SU-DHL-6 (cell line): ENCODE results near the gene NEURL1B.

Experiments
- H2AFZ ChIP-seq: fragments of 200-600 bp; sonication (generic); 2 replicates; pipeline ENCODE4 v1.6.1; 2014; ENCODE audit warnings: low read depth, mild to moderate bottlenecking, moderate library complexity, mixed read lengths, antibody characterized with exemption, low read length; ENCODE audit not compliant: severe bottlenecking
- H3F3A ChIP-seq: fragments of 200-600 bp; shearing (Covaris generic); 2 replicates; pipeline ENCODE4 v1.6.0; 2016; ENCODE audit warnings: antibody characterized with exemption, mild to moderate bottlenecking; ENCODE audit not compliant: insufficient read depth
- H3K27ac ChIP-seq: fragments of 200-600 bp; sonication (generic); 2 replicates; pipeline ENCODE4 v1.5.1; 2016; ENCODE audit warnings: low read depth, mild to moderate bottlenecking, low read length, moderate library complexity, mixed read lengths
- H3K27me3 ChIP-seq: fragments of 200-600 bp; sonication (generic), shearing (Covaris generic); 2 replicates; pipeline ENCODE4 v1.6.0; 2014; ENCODE audit warnings: mild to moderate bottlenecking, low read length
- H3K36me3 ChIP-seq: fragments of 200-600 bp; sonication (generic); 2 replicates; pipeline ENCODE4 v1.6.1; 2014; ENCODE audit warnings: mild to moderate bottlenecking, low read length, mixed read lengths
- H3K4me2 ChIP-seq: fragments of 300-600, 200-600 bp; shearing (Covaris generic), sonication (generic); 2 replicates; pipeline ENCODE4 v1.6.0; 2014; ENCODE audit warnings: low read length, low read depth, mild to moderate bottlenecking; ENCODE audit not compliant: poor library complexity, severe bottlenecking
- H3K4me3 ChIP-seq: fragments of 200-600 bp; sonication (generic); 2 replicates; pipeline ENCODE4 v1.5.1; 2014; ENCODE audit warnings: antibody characterized with exemption, low read length, mild to moderate bottlenecking, mixed read lengths; ENCODE audit not compliant: insufficient read depth, poor library complexity, severe bottlenecking
- H3K79me2 ChIP-seq: fragments of 200-600 bp; sonication (generic); 2 replicates; pipeline ENCODE4 v1.6.1; 2014; ENCODE audit warnings: mild to moderate bottlenecking, low read length, moderate library complexity; ENCODE audit not compliant: insufficient read depth
- H3K9ac ChIP-seq: fragments of 200-600 bp; sonication (generic); 2 replicates; pipeline ENCODE4 v1.7.0; 2014; ENCODE audit warnings: mild to moderate bottlenecking, low read length
- H3K9me2 ChIP-seq: fragments of 200-600 bp; sonication (generic); replicated peaks from 2 replicates; pipeline ENCODE4 v1.6.1; 2014; ENCODE audit warnings: low read length; ENCODE audit not compliant: insufficient read depth
- H3K9me3 ChIP-seq: fragments of 200-600 bp; sonication (generic); 2 replicates; pipeline ENCODE4 v1.6.1; 2014; ENCODE audit warnings: low read length, mixed read lengths; ENCODE audit not compliant: insufficient read depth
- H4K20me1 ChIP-seq: fragments of 200-600 bp; sonication (generic); 2 replicates; pipeline ENCODE4 v1.6.1; 2014; ENCODE audit warnings: low read depth, mild to moderate bottlenecking, antibody characterized with exemption, low read length, moderate library complexity, mixed read lengths
- EZH2phosphoT487 ChIP-seq: fragments of 200-600 bp; sonication (generic), shearing (Covaris generic); conservative IDR thresholded peaks from 2 replicates; pipeline ENCODE4 v1.6.1; 2018; ENCODE audit warnings: mild to moderate bottlenecking, antibody characterized with exemption, low read length, moderate library complexity, mixed read lengths
- TF ChIP-seq, protein P1 (sequence below): fragments of 200-600 bp; sonication (generic); IDR thresholded peaks from one replicate; pipeline ENCODE4 v1.5.1; 2017; ENCODE audit warnings: antibody characterized with exemption, mild to moderate bottlenecking, low read length, moderate library complexity; ENCODE audit not compliant: insufficient read depth, poor library complexity, severe bottlenecking

NEURL1B gene

DNA sequence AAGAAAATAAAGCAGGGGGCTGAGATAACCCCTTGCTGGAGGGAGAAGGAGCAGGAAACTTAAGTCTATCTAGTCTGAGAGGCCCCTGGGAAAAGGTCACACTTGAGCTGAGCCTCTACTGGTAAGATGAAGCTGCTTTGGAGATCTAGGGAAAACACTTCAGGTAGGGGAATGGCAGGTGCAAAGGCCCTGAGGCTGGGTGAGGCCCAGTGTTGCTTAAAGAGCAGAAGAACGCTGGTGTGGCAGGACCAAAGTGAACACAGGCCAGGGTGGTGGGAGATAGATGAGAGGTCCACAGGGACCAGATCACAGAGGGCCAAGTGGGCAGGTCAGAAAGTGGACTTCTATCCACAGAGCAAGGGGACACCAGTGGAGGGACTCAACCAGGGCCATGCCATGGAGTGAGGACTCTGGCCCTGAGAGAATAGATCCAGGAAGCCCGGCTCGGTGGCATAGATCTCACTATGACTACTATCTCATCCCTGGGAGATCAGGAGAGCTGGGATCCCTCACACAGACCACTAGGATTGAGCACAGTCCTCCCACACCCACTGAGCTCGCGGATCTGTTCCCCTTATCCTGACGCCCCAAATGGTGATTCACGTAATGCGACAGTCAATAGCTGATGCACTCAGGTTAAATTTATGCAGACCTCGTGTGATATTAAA, 17.6 kb upstream of the NEURL1B start:
- no peaks in the 10 kb centered on the region for H3K9me2 ChIP-seq
- no peak overlapping the region for H2AFZ ChIP-seq
- H3K9ac ChIP-seq, result no peak overlapping the region
- no peak overlapping the region for H3K4me2 ChIP-seq
- no peak for TF ChIP-seq EZH2phosphoT487
- TF ChIP-seq, protein P1, sequence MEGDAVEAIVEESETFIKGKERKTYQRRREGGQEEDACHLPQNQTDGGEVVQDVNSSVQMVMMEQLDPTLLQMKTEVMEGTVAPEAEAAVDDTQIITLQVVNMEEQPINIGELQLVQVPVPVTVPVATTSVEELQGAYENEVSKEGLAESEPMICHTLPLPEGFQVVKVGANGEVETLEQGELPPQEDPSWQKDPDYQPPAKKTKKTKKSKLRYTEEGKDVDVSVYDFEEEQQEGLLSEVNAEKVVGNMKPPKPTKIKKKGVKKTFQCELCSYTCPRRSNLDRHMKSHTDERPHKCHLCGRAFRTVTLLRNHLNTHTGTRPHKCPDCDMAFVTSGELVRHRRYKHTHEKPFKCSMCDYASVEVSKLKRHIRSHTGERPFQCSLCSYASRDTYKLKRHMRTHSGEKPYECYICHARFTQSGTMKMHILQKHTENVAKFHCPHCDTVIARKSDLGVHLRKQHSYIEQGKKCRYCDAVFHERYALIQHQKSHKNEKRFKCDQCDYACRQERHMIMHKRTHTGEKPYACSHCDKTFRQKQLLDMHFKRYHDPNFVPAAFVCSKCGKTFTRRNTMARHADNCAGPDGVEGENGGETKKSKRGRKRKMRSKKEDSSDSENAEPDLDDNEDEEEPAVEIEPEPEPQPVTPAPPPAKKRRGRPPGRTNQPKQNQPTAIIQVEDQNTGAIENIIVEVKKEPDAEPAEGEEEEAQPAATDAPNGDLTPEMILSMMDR, result no peak
- H3K79me2 ChIP-seq, result no peaks in the 10 kb centered on the region
- H3K27ac ChIP-seq, result no peak overlapping the region
- H3K27me3 ChIP-seq, result no peaks in the 10 kb centered on the region
- H4K20me1 ChIP-seq, result no peaks in the 10 kb centered on the region
- no peaks in the 10 kb centered on the region for H3K36me3 ChIP-seq
- H3K9me3 ChIP-seq, result no peaks in the 10 kb centered on the region
- no peak overlapping the region for H3K4me3 ChIP-seq
- no peaks in the 10 kb centered on the region for H3F3A ChIP-seq

DNA sequence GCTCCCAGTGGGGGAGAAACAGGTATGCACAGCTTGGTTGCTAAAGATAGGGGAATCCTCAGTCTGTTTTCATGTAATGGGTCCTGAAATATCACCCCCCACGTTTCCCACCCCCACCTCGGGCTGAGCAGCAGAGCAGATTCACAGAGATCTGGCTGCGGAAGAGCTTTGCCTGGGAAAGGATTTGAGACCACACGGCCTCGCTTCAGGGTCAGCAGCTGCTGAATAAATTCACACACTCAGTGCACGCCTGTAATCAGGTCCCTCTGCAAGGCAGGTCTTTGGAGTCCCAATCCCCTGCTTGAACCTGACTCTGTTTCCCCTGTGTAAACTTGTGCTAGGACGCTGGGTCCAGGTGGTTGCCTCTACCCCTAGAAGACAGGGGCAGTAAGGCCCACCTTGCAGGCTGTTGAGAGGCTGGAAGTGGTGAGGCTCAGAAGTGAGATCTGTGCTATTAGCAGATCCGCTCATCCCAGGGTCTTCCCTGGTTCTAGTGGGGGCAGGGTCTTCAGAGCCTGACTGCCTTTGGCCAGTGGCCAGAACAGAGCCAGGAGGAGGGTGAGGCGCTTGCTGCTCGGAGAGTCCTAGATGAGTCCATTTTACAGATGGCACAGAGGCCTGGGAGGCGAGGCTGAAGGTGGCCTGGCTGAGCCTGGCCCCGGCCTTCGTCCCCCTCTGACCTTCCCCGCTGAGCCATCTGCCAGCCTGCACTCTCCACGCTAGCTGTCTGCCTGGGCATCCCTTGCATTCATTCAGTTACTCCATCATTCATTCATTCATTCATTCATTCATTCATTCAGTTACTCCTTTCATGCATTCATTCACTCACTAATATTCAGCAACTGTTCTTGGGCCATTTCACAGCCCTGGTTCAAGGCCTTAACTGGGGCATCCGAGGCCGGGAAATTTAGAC, 16.7 kb upstream of the NEURL1B start:
- Histone ChIP-seq H3K9ac (no peak overlapping the region), H3K27me3 (no peaks in the 10 kb centered on the region), H3F3A (no peaks in the 10 kb centered on the region), H3K4me3 (no peak overlapping the region), H2AFZ (no peak overlapping the region), H3K9me3 (no peaks in the 10 kb centered on the region), H3K9me2 (no peaks in the 10 kb centered on the region), H3K27ac (no peak overlapping the region), H3K79me2 (no peaks in the 10 kb centered on the region), H3K36me3 (no peaks in the 10 kb centered on the region), H3K4me2 (no peak overlapping the region), H4K20me1 (no peaks in the 10 kb centered on the region)
- TF ChIP-seq, protein P1, result no peak
- TF ChIP-seq EZH2phosphoT487, result no peak

DNA sequence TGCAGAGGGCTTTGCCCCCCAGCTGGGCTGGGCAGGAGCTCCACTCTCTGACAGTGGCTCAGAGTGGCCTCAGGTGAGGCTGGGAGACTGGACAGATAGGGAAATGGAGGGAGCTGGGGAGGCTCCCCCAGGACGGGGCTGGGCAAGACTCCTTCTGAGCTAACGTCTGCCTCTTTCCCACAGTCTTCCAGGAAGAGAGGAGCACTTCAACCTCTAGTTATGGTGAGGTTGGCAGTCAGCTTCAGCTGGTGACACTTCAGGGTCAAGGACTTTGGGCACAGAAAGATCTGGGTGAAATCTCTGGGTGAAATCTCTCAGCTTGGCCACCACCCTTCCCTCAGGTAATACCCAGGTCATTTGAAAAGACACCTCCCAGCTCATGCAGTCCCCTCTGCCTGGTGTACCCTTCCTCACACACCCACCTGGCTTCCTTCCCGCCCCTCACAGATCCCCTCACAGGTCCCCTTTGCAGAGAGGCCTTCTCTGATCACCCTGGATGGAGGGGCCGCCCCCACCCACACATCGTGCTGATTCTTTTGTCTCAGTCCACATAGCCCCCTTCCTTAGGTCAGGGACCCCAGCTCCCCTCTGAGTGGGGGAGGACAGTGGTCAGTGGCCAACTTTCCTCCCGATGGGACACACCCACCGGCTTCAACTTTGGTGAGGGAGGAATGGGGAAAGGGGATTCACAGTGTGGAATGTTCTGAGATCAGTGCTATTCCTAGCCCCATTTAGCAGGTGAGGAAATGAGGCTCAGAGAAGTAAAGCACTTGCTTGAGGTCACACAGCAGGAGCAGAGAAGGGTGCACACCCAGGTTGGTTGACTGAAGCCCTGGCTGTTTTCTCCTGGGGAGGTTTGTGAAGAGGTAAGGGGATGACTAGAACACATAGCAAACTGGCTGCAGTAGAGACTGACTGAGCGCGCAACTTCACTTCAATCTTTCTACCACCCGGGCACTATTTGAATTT, 15.8 kb upstream of the NEURL1B start:
- no peak overlapping the region for H3K27ac ChIP-seq
- H3K4me2 ChIP-seq, result no peak overlapping the region
- no peaks in the 10 kb centered on the region for H3K79me2 ChIP-seq
- H3F3A ChIP-seq, result no peaks in the 10 kb centered on the region
- no peaks in the 10 kb centered on the region for H3K9me3 ChIP-seq
- no peaks in the 10 kb centered on the region for H4K20me1 ChIP-seq
- H3K27me3 ChIP-seq, result no peaks in the 10 kb centered on the region
- no peak overlapping the region for H3K9ac ChIP-seq
- no peak overlapping the region for H3K4me3 ChIP-seq
- no peak overlapping the region for H2AFZ ChIP-seq
- no peaks in the 10 kb centered on the region for H3K9me2 ChIP-seq
- H3K36me3 ChIP-seq, result no peaks in the 10 kb centered on the region
- TF ChIP-seq, protein P1, result no peak
- TF ChIP-seq EZH2phosphoT487, result no peak
